Caco-2 (cell line): ENCODE data around the gene EXOC2. TPM values are rescaled to one million over a fixed set of nuclear protein-coding genes. Genes with fewer than 3 reads are reported as not detected.
"Not testable (repeated sequence)": the region's sequence is repeated elsewhere in the genome, so short reads cannot be mapped to it uniquely, and the experiment has no call there.

Experiments used
- BruUV-seq: library from RNA; stranded (reverse); fragments of 400-500 nt; replicated peaks from 2 replicates; lab custom pipeline; 2021; lab: Mats Ljungman, UMichigan
- CTCF ChIA-PET: fragments of 300-600 bp; sonication (Branson Sonifier 250); formaldehyde crosslinking; loops from one replicate; lab custom pipeline; 2022; ENCODE audit warnings: antibody characterized with exemption; lab: Charles Lee
- POLR2A ChIA-PET: fragments of 300-600 bp; sonication (Branson Sonifier 250); formaldehyde crosslinking; loops from one replicate; lab custom pipeline; 2022; ENCODE audit warnings: antibody characterized with exemption; lab: Charles Lee
- DNase-seq, 2 experiments: peaks; one replicate each; pipeline versions ENCODE4 v3.0.0 to v3.0.0-alpha.2; 2020 to 2022
- H3K27me3 ChIP-seq: replicated peaks from 2 replicates; pipeline ENCODE4 v1.6.0; 2011; ENCODE audit warnings: low read length; ENCODE audit not compliant: control insufficient read depth, insufficient read depth
- H3K36me3 ChIP-seq: 2 replicates; pipeline ENCODE4 v1.5.1; 2011; ENCODE audit warnings: low read length; ENCODE audit not compliant: control insufficient read depth, insufficient read depth
- H3K4me1 ChIP-seq: fragments of 250-450 bp; sonication (Bioruptor Pico); 2 replicates; pipeline ENCODE4 v1.5.1; 2020; ENCODE audit warnings: mild to moderate bottlenecking
- H3K4me3 ChIP-seq: 2 replicates; pipeline ENCODE4 v1.5.1; 2011; ENCODE audit warnings: low read depth, mild to moderate bottlenecking, control low read depth, low read length
- H3K9me3 ChIP-seq: fragments of 250-450 bp; sonication (Bioruptor Pico); 2 replicates; pipeline ENCODE4 v1.5.1; 2020; ENCODE audit warnings: mild to moderate bottlenecking, moderate library complexity
- H3K27ac Mint-ChIP-seq: one replicate; pipeline ENCODE4 v1.8.0; 2022; ENCODE audit warnings: mixed read lengths; ENCODE audit not compliant: unreplicated experiment
- H3K27me3 Mint-ChIP-seq: one replicate; pipeline ENCODE4 v1.8.0; 2022; ENCODE audit warnings: mixed read lengths; ENCODE audit not compliant: insufficient read depth, unreplicated experiment
- H3K36me3 Mint-ChIP-seq: one replicate; pipeline ENCODE4 v1.8.0; 2022; ENCODE audit warnings: mild to moderate bottlenecking, mixed read lengths; ENCODE audit not compliant: insufficient read depth, unreplicated experiment
- H3K4me1 Mint-ChIP-seq: one replicate; pipeline ENCODE4 v1.8.0; 2022; ENCODE audit warnings: low read depth, mixed read lengths; ENCODE audit not compliant: unreplicated experiment
- H3K4me3 Mint-ChIP-seq: one replicate; pipeline ENCODE4 v1.8.0; 2022; ENCODE audit warnings: mild to moderate bottlenecking, moderate library complexity, mixed read lengths; ENCODE audit not compliant: unreplicated experiment
- H3K9me3 Mint-ChIP-seq: one replicate; pipeline ENCODE4 v1.8.0; 2022; ENCODE audit warnings: mixed read lengths; ENCODE audit not compliant: unreplicated experiment
- CTCF ChIP-seq, 2 experiments: fragments of 200-600 bp in 1 of 2; IDR thresholded peaks; 1 replicate in 1 of 2; 2 replicates in 1 of 2; pipeline versions ENCODE4 v1.5.1 to v1.8.0; 2011 to 2022; ENCODE audit warnings: antibody characterized with exemption in 1 of 2, control low read depth in 1 of 2, inconsistent platforms in 1 of 2, low read depth in 1 of 2, low read length in 1 of 2, mild to moderate bottlenecking in 1 of 2, moderate library complexity in 1 of 2; ENCODE audit not compliant: insufficient read depth in 1 of 2, severe bottlenecking in 1 of 2, unreplicated experiment in 1 of 2
- intact Hi-C: fragments of 100-400 bp; cut with micrococcal nuclease; formaldehyde crosslinking; loops from one replicate; pipeline ENCODE4 v1.10.0; 2022; ENCODE audit not compliant: unreplicated experiment
- total RNA-seq: library from RNA; stranded (reverse); gene quantifications from 2 replicates; pipeline ENCODE4 v1.2.3, GENCODE V29; 2022

Gene EXOC2
- total RNA-seq, 1 experiment from 2014 or later, result 21.4 TPM

- no peak overlapping the region for H3K4me3 Mint-ChIP-seq
- Histone ChIP-seq H3K36me3 (no peaks in the 10 kb centered on the region), H3K4me3 (no peak overlapping the region), H3K9me3 (no peaks in the 10 kb centered on the region), H3K27me3 (no peaks in the 10 kb centered on the region; the same call in 1 of the 2 replicates), H3K4me1 (no peaks in the 10 kb centered on the region)
- POLR2A ChIA-PET, result no interaction called here
- TF ChIP-seq CTCF (IDR thresholded peaks at IDR 0.05; ENCODE audit: insufficient read depth in 1 of 2, low read depth in 1 of 2, low read length in 1 of 2, severe bottlenecking in 1 of 2, unreplicated experiment in 1 of 2), result no peak
- no TSS peak for BruUV-seq
- DNase-seq, result no peak
- CTCF ChIA-PET, result no interaction called here
- H3K27me3 Mint-ChIP-seq, result peaks cover 4% of the 10 kb centered on the region
- no peaks in the 10 kb centered on the region for H3K36me3 Mint-ChIP-seq
- H3K9me3 Mint-ChIP-seq, result no peaks in the 10 kb centered on the region
- H3K4me1 Mint-ChIP-seq, result no peaks in the 10 kb centered on the region
- H3K27ac Mint-ChIP-seq, result no peak overlapping the region
- intact Hi-C loops, result no loop called here
Measured at GRCh38 chr6:699319-699718, 6.4 kb upstream of the EXOC2 start.

- CTCF ChIA-PET, result not testable (repeated sequence)
Measured at GRCh38 chr6:694431-695126, 1.6 kb upstream of the EXOC2 start.

GRCh38 chr6:693723-694009 is 727 bp upstream of the EXOC2 start:
- H3K36me3 ChIP-seq, result no peaks in the 10 kb centered on the region
- H3K9me3 ChIP-seq, result no peaks in the 10 kb centered on the region
- no TSS peak for BruUV-seq
- H3K27me3 Mint-ChIP-seq, result no peaks in the 10 kb centered on the region
- TF ChIP-seq CTCF (IDR thresholded peaks at IDR 0.05; ENCODE audit: insufficient read depth in 1 of 2, low read depth in 1 of 2, low read length in 1 of 2, severe bottlenecking in 1 of 2, unreplicated experiment in 1 of 2), result no peak
- intact Hi-C loops, result no loop called here
- peaks cover 8% of the 10 kb centered on the region for H3K36me3 Mint-ChIP-seq
- CTCF ChIA-PET, result interaction anchor here (0.7 kb wide), 1 partner anchor 731 kb away, joined by 3 read pairs; no protein-coding TSS in a partner anchor
- no peaks in the 10 kb centered on the region for H3K27me3 ChIP-seq
- peak overlapping the region; percentile 100 for H3K4me3 ChIP-seq
- H3K27ac Mint-ChIP-seq, result peak overlapping the region; percentile 45
- H3K4me1 ChIP-seq, result 0 out of 2 replicates have a peak, but pooled peaks cover 3% of the 10 kb centered on the region
- POLR2A ChIA-PET, result no interaction called here
- no peak for DNase-seq
- H3K4me3 Mint-ChIP-seq, result peak overlapping the region; percentile 89
- peaks cover 11% of the 10 kb centered on the region for H3K4me1 Mint-ChIP-seq
- H3K9me3 Mint-ChIP-seq, result no peaks in the 10 kb centered on the region

More at GRCh38 chr6:694431-695126, 1.6 kb upstream of the EXOC2 start:
- H3K27me3 ChIP-seq, H3K27me3 Mint-ChIP-seq, POLR2A ChIA-PET, H3K4me1 ChIP-seq, H3K36me3 ChIP-seq, H3K9me3 ChIP-seq, H3K27ac Mint-ChIP-seq, DNase-seq, H3K9me3 Mint-ChIP-seq, H3K4me3 ChIP-seq, intact Hi-C loops, H3K36me3 Mint-ChIP-seq, BruUV-seq: not testable (repeated sequence)
- Mint-ChIP-seq H3K4me3 (peak overlapping the region; percentile 9), H3K4me1 (peaks cover 11% of the 10 kb centered on the region)
